Omental fat pad (tissue), 4 donors: ENCODE measurements around the gene CYREN. TPM values are rescaled to one million over a fixed set of nuclear protein-coding genes. Genes with fewer than 3 reads are reported as not detected.

ENCODE experiments used
- ATAC-seq: fragments of 150-250 bp; one replicate; pipeline ENCODE4 v1.9.1; 2016; ENCODE audit warnings: mild to moderate bottlenecking, moderate library complexity; ENCODE audit not compliant: low FRiP score
- DNase-seq: peaks from one replicate; pipeline ENCODE4 v3.0.0-alpha.2; 2019; ENCODE audit warnings: low spot score
- total RNA-seq, 4 donors: library from RNA; depleted of rRNA; stranded (reverse); fragments of >200 nt; gene quantifications; one replicate each; pipeline ENCODE4 v1.1.0, GENCODE V29; 2016
- TF ChIP-seq, protein P1 (sequence below), 3 donors: fragments of 450-650 bp; IDR thresholded peaks; one replicate each; pipeline ENCODE4 v1.5.1; 2016 to 2017; ENCODE audit warnings: antibody characterized with exemption in 3 of 3, mild to moderate bottlenecking in 3 of 3, moderate library complexity in 2 of 3

Gene CYREN
- total RNA-seq, 4 donors from 2014 or later: 24.6 to 50.8 (median 29.6) TPM

DNA sequence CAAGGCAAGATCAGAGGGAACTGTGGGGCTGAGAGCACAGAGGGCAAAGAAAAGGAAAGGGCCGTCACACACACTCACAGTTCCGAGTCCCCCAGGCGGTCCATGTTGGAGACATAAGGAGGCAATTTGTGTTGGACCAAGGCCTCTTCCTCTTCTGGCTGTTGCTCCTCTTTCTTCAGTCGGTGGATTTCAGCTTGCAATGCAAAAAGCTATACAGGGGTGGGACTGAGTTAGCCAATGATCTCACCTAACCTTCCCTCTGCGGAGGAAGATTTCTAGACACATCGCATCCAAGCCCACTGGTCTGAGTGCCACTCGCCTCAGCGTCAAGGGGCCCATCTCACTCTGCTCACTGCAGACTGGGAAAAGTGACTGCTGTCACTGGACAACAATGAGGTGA is 35.3 kb upstream of the CYREN start:
- TF ChIP-seq, protein P1, sequence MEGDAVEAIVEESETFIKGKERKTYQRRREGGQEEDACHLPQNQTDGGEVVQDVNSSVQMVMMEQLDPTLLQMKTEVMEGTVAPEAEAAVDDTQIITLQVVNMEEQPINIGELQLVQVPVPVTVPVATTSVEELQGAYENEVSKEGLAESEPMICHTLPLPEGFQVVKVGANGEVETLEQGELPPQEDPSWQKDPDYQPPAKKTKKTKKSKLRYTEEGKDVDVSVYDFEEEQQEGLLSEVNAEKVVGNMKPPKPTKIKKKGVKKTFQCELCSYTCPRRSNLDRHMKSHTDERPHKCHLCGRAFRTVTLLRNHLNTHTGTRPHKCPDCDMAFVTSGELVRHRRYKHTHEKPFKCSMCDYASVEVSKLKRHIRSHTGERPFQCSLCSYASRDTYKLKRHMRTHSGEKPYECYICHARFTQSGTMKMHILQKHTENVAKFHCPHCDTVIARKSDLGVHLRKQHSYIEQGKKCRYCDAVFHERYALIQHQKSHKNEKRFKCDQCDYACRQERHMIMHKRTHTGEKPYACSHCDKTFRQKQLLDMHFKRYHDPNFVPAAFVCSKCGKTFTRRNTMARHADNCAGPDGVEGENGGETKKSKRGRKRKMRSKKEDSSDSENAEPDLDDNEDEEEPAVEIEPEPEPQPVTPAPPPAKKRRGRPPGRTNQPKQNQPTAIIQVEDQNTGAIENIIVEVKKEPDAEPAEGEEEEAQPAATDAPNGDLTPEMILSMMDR (IDR thresholded peaks at IDR 0.05): no peak
- DNase-seq: no peak
- ATAC-seq: no peak

DNA sequence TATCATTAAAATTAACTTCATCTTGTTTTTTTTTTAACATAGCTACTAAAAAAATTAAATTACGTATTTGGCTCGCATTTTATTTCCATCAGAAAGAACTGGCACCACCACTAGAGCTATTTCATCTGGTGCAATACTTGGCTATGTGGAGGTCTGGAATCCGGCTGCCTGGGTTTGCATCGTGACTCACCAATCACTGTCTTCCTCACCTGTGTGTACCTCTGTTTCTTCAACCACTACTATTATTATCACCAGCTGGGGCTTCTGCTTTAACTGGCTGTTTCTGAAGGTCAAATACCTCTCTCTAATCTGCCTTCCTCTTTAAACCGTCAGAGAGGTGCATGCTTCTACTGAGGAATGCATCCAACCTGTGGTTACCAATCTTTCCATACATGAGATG is 34.4 kb upstream of the CYREN start:
- DNase-seq: no peak
- TF ChIP-seq, protein P1 (IDR thresholded peaks at IDR 0.05): no peak
- peak; percentile 55 for ATAC-seq

DNA sequence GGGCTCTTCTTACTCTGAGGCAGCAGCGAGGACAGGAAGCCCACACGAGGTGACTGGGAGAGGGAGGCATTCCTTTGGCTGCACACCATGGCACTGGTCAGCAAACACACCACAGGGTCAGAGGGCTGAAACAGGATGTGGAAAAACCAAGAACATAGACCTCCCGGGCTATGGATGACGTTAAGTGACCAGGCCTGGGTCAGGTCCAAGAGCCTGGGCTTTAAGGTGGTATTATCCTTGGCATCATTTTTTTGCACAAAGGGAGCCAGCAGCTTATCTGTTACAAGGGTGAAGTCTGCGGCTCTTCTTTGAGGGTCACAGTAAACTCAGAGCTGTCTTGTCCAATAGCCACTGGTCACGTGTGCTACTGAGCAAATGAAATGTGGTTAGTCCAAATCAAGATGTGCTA is 33.8 kb upstream of the CYREN start:
- TF ChIP-seq, protein P1 (IDR thresholded peaks at IDR 0.05): no peak
- DNase-seq (no peak), ATAC-seq (no peak)

DNA sequence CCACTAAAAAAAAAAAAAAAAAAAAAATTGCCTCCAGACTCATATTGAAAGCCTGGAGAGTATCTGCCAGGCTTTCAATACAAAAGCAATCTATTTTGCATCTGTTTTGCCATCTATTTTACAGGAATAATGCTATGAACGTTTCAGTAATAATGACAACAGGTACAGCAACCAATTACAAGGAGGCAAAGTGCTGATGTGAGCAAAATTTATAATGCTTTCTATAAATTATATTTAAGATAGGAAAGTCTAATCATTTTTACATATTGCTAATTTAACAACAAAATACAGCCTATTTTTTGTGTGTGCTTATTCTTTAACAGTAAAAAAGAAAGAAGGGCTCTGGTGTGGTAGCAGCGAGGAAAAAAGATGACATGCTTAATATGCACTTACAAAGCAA is 30.8 kb upstream of the CYREN start:
- no peak for ATAC-seq
- no peak for DNase-seq
- TF ChIP-seq, protein P1 (IDR thresholded peaks at IDR 0.05): no peak

DNA sequence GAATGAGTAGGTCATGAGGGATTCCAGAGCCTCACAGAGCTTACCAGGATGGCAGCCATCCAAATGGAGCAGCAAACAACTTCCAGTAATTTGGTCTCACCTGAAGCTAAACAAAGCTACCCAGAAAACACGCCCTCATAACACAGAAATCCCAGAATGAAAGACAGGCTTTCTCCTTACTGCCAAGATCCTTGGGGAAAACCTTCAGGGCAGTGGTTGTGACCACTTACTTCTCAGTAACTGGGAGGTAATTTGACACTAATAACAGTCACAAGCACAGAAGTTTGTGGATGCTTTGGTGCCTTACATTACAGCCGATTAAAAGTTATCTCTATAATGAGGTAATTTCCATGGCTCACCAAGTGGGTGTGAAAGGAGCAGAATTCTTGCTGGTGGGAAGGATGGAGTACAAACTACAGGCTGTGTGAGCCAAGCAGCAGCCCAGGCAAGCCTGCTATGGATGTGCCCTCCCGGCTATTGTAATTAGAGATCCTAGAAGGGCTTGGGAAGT is 30.4 kb upstream of the CYREN start:
- ATAC-seq (no peak), DNase-seq (no peak)
- TF ChIP-seq, protein P1 (IDR thresholded peaks at IDR 0.05): no peak

DNA sequence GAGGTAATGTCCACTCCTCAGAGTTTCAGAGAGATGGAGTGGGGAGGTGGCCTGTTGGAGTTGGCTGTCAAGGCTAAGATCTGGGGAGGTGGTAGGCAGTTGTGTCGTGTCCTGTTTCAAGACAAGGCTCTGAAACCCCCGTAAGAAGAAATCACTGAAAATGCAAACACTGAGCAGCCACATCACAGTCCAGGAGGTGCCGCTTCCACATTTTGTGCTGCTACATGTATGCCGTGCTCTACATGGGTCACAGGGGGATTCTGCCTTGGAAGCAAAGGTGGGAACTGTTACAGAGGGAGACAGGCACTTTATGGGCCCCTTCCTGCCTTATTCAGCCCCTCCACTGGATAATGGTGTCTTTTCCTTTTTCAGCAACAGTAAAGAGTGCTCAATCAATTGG is 28.9 kb upstream of the CYREN start:
- ATAC-seq: no peak
- TF ChIP-seq, protein P1 (IDR thresholded peaks at IDR 0.05): no peak
- no peak for DNase-seq

DNA sequence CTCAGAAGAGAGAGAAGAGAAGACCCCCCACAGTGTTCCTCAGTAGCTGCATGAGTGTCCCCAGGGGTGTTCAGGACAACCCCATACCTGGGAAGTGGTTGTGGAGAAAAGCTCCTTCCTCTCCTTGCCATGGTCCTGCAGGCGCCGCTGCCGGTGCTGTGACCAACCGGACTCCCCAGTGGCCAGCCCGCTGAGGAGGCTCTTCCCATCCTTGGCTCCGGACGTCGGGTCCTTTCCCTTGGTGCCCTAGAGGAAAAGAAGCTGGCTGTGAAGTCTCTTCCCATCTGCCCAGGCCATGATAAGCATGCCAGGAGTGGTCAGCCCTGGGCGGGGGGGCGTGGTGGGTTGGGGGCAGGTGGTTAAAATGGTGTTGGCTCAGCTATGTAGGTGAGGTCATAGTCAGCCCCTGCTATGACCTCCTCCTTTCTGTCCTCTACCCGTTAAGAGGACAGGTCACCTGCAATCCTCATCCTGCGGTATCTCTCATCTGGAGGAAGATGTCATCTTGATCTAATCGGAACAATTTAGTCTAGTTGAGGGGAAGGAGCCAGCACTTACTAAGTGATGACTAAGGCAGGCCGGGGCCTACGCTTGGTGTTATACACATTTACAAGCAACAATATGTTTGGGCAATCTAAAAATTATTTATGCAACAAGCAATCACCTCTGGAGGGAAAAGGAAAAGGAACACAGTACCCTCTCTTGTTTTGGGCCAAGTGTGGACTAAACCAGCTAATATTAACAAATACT is 27.6 kb upstream of the CYREN start:
- ATAC-seq: no peak
- no peak for DNase-seq
- TF ChIP-seq, protein P1 (IDR thresholded peaks at IDR 0.05): no peak
